ENCODE measurements around the gene PIK3CA.

Gene PIK3CA

DNA sequence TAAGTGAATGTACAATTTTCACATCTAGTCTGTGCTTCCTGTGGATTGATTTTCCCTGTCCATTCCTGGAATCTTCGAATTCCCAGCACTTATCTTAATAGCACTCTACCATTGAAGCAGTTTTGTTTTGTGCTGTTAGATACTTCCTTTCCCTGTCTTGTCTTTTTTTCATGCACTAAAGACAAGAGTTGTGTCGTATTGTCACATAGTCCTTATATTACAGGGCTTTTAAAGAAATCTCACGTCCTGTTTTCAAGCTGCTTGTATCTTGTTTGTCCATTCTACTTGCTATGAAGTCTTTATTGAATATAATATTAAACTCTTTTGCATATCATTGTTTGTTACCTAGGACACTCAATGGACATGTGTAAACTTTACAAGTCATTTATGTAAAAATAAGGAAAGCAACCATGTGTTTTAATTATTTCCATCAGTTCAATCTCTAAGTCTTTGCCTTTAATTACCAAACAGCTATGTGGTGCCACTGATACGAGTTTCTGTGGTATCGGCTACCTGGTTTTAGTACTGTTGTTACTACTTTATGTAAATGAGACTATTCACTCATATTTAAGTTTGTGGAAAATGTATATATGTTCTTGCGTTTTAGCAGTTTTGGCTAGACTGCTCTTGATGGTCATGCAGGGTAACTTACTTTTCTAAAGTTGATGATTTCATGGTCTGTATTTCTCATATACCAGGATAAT is 10.3 kb downstream of the PIK3CA start:
- DNase-seq: no peak

DNA sequence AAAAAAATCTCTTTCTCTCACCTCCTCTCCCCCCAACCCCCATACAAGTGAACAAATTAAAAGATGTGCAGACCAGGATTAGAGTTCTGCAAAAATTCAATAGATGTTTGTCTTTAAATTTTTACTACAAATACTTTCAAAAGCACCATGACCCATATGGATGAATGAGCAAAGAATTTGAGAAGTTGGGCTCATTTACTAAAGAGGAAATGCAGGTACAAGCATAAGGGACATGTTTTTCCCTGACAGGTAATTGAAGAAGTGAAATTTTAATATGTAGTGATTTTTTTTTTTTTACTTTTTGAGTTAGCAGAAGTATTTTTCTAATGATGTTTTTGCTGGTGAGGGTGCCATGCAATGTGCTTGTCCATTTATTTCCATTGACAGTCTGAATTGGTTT is 15.3 kb downstream of the PIK3CA start:
- no peak for DNase-seq

DNA sequence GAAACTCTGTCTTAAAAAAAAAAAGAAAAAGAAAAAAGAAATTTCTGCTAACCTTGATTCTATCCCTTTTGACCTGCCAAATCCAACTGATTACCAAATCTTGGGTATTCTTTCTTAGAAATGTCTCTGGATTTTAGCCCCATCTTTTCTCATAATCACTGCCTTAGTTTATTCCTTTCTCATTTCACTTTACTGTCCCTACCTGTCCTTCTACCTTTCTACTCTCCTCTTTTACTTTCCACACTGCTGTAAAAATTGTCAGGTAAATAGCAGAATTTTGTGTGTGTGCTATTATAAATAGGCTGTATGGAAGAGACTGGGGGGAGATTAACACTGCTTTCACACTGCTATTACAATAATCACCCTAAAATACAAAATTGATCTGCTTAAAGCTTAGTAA is 16.7 kb downstream of the PIK3CA start:
- no peak for DNase-seq

DNA sequence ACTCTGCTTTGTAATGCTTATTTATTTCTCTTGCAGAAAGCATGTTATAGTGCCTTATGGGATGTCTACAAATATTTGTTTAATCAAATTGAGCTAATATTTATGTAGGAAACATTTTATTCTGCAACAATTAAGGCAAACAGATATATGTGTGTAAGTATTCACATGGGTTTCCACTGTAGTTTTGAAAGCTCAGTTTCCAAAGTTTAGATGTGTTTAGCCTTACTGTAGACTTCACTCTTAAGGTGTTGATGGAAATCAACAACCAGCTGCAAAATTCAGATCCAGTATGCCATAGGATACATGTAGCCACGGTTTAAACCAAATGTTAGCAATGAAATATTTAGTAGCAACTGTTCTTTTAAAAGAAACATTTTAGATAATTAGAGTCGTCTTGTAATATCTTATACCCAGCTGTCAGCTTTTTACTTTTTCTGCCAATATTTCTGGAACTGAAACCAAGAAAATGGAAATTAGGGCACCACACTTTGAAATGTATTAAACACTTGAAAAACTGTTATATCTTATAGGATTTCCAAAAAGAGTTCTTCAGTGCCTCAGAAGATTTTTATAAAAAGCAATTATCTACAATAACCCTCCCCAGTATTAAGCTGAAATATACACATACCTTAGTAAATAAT is 18.5 kb downstream of the PIK3CA start:
- no peak for DNase-seq

DNA sequence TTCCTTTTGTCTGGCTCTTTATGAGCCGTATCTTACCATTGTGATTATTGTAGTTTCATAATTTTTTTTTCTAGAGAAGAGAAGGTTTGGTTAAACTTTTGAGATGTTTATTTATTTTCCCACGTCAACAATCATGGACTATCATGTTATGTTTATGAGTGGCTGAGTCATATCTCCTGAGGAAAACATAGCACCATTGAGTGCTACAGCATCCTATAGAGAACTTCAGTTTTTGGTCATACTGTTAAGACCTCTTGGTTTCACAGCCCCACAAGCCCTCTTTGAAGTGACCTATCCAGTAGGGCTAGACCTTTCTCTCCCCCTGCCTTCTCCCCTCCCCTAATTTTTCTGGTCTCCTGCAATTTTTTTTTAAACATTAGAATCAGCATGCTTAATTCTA is 20.8 kb downstream of the PIK3CA start:
- DNase-seq: no peak

DNA sequence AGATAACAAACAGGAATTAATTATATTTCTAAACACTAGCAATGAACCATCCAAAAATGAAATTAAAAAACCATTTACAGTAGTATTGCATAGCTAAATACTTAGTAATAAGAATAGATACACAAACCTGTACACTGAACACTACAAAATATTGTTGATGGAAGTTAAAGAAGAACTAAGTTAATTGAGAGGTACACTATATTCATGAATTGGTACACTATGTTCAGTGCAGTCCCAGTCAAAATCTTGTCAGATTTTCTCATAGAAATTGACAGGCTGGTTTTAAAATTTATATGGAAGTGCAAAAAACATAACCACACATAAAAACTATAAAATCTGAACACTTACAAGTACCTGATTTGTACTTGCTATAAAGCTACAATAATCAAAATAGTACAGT is 24.4 kb downstream of the PIK3CA start:
- DNase-seq: no peak

DNA sequence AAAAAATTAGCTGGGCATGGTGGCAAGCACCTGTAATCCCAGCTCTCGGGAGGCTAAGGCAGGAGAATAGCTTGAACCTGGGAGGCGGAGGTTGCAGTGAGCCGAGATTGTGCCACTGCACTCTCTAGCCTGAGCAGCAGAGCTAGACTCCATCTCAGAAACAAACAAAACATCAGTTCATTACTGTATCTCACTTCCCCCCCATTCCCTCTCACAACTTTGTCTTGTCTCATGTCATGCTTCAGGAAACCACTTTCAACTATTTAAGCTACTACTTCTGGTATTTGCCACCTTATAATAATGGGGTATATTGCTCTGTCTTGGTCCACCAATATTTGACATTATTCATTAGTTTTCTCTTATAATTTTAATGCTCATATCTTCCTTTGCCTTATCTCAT is 26.2 kb downstream of the PIK3CA start:
- no peak for DNase-seq

DNA sequence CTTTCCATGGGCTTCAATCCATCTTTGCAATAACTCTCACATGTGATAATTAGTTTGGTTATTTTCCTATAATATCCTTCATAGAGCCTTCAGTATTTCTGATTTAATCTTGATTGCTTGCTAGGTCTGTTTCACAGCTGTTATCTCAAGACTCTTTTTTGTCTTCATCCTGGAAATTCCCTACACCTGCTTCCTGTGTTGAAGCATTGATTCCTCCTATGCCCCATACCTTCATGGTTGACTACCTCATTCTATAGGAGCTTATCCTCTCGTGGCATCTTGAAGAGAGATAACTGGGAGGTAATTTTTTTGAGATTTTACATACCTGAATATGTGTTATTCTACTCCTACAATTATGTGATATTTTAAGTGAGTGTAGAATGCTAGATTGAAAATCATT is 26.7 kb downstream of the PIK3CA start:
- DNase-seq: no peak

DNA sequence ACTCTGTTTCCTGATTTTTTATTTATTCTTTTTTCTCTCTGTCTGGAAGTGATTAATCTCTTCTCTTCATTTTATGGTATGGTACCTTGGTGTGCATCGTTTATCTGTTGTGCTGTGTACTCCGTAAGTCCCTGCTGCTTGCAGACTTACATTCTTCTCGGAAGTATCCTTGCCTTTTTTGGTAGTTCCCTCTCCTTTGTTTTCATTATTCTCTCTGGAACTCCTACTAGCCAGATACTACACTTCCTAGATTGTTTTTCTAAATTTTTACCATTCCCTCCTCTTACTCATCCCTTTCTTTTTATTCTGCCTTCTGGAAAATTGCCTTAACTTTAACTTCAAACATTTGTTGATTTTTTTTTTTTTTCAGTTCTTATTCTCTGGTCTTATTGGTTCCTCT is 27.2 kb downstream of the PIK3CA start:
- no peak for DNase-seq

DNA sequence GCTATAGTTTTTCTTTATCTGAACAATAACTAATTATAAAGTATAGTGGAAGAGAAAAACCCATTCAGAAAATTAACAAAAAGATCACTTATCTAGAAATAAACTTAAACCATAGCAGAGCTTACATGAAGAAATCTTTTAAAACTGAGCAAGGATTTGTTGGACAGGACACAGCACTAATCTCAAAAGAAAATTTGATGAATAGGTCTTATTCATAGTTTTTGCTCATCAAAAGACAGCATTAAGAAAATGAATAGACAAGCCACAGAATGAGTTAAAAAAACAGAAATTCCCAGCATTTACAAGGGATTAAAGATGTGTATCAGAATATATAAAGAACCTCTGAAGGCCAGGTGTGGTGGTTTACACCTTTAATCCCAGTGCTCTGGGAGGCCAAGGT is 29.5 kb downstream of the PIK3CA start:
- no peak for DNase-seq

DNA sequence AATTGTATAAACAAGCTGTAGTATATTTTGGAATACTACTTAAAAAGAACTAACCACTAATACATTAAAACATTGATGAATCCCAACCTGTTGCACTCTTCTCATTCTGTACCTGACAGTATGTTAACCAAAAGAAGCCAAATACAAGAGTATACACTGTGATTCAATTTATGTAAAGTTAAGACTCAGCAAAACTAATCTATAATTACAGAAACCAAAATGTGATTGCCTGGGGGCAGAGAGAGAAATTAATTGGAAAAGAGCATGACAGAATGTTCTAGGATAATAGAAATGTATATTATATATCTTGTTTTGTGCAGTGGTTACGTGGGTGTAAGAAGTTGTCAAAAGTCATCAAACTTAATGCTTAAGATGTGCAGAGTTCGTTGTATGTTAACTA is 31.1 kb downstream of the PIK3CA start:
- no peak for DNase-seq

DNA sequence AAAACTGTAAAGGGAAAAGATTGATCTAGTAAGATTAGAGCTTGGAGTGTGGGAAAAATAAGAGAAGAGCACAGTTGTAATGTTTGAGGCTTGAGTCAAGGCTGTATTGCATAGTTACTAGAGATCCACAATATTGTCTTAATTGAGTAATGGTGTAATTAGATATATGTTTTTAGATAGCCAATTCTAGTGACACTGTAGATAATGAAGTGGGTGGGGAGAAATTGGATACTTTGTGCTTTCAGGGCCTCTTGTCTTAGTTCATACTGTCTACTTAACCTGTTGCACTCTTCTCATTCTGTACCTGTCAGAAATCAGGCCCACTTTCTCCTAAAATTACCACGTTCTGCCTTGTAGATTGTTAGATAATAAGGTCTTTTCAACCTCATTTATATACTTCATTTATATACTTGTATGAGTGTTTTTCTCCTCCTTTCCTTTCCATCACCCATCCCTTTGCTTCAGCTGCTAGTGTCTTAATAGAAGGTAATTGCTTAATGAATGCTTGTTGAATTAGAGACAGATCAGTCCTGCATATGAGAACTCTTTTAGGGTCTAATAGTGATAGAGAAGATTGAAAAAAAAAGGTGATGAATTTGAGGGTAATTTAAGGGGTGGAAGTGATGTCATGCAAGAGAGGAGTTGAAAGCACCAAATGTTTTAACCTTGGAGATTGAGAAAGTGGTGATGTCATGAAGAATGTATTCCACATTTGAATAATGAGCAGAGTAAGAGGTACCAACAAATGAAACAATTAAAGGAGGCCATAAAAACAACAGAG is 32.0 kb downstream of the PIK3CA start:
- no peak for DNase-seq

DNA sequence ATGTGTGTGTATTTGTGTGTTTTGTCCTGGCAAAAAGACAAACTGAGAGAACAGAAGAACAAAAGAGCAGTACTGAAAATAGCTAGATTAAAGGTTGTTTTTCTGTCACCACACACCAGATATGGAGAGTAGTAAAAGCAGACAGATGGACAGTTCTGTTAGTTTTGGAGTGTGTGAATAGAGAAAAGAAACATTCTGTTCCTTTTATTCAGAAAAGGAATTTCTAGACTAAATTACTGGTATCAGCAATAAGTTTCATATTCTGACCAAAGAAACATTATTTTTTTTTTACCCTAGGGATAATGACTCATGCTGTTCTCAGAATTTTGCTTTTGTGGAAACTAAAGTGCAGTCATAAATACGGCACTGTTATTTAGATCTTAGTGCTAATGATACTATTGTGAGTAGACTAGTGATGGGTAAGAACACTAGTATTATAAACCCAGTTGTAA is 32.9 kb downstream of the PIK3CA start:
- no peak for DNase-seq

DNA sequence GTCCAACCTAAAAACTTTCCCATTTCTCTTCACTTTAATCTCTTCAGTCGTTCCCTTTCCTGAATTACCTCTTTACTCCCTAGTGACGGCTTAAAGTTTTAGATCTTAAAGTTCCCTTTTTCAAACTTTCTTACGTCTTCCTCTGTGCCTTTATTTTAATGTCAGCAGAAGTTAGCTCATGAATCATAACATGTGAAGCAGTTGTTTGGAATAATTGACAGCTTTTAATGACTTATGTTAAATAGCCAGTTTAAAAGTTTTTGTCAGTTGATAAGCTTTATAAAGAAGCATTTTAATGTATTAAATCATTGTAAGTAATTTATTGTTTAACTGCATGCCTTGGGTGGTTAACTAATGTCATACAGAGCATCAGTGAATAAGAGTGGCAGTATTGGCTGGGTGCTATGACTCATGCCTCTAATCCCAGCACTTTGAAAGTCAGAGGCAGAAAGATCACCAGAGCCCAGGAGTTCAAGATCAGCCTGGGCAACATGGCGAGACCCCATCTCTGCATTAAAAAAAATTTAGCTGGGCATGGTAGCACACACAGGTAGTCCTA is 33.9 kb downstream of the PIK3CA start:
- no peak for DNase-seq

DNA sequence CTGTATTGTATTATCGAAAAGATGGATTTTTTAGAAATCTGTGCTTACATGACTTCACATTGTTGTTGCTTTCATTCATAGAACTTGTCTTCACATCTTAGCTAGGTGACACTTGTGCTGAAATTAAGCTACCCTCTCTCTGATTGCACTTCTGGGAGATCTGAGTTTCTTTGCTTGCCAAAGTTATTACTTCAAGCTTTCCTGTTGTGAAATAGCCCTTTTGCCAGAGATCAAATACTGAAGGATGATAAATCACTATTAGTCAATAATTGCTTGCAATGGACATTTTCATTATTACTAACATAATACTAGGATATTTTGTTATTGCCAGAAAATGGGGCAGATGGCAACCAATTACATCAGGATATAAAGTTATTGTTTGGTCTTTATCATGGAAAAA is 34.7 kb downstream of the PIK3CA start:
- no peak for DNase-seq

DNA sequence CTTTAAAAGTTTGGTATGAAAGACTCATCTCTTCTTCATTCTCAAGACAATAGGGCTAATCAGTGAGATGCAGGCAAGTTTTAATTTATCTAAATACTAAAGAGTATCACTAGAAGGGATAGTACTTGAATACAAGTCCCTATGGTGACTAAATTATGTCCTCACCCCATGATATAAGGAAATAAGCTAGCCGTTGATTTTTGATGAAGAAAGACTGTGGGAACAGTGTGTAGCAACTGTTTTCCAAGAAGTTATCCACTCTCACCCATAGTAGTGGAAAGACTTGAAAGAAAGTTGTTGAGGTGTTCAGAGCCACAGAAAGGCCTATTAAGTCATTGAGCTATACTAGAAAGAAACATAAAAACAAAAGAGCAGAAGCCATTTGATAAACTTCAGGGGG is 36.7 kb downstream of the PIK3CA start:
- DNase-seq: no peak

DNA sequence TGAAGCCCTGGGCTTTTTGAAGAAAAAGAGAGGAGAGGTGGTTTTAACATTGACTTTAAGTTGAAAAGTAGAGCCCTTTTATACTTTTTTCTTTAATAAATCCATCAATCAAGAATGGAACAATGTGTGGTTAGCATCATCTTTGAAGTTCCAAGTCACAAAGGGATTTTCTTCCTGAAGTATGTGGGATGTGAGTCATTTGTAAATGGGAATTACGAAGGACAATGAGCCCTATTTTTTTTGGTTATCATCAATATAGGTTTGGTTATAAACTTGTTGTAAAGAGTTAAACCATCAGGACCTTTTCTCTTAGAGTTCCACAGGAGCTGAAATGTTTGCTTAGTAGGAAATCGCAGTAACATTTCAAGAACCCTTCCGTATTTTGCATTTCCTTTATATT is 38.3 kb downstream of the PIK3CA start:
- no peak for DNase-seq

DNA sequence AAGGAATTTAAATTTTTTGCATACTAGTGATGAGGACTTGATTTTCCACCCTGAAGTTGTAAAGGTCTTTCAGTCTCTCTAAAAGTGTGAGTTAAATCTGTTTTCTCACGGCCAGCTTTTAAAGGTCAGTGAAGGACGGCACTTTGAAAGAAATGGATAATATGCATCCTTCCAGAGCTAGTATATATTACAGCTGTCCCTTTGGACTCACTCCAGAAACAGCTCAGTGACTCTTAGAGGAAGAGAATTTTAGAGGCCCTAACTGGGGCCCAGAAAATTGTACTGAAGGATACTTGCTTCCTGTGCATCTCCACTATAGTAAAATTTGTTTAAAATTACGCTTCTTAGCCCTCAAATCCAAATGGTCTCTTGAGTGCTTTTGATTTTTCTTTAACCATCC is 41.6 kb downstream of the PIK3CA start:
- DNase-seq: no peak

DNA sequence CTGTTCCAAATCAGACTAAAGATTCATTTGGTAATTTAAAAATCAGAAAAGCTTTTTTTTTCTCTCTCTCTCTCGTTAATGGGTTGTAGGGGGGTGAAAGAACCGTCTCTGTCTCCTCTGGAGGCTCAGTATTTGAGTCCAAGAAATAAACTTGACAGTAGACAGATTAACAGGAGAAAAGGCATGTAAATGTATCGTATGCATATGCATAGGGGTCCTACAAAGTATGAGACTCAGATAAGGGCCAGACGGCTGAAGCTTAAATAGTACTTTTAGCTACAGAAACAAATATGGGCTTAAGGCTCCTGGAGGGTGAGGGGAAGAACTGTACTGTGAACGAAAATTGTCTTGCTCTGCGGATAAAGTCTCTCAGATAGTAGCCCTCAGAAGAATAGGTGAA is 42.4 kb downstream of the PIK3CA start:
- no peak for DNase-seq

DNA sequence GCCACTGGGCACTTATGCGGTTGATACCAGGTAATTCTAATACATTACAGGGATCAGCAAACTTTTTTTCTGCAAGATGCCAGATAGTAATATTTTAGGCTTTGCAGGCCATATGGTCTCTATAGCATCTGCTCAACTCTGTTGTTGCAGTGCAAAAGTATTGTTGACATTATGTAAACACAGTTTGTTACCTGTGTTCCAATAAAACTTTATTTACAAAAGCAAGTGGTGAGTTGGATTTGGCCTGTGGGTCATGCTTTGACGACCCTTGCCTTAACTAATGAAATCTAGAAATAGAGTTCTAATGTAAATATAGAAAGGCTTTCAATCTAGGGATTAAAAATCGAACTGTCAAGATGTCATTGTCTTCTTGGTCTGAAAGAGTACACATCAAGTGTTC is 44.4 kb downstream of the PIK3CA start:
- no peak for DNase-seq

DNA sequence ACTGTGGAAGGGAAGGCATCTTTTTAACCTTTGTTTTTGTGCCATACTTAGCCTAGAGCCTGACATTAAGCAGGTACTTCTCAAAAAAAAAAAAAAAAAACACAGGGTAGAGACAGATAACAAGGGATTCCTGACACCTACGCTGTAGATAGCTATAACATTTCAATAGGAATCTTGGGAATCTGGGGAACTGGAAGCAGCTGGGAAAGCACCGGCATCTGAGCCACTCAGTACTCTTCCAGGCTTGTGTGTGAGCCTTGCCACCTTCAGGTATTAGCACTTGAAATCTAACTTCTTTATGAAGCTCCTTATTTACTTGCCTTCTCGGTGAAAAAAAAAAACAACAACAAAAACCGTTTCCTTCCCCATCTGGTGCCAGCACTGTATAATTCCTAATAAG is 46.8 kb downstream of the PIK3CA start:
- DNase-seq: no peak

DNA sequence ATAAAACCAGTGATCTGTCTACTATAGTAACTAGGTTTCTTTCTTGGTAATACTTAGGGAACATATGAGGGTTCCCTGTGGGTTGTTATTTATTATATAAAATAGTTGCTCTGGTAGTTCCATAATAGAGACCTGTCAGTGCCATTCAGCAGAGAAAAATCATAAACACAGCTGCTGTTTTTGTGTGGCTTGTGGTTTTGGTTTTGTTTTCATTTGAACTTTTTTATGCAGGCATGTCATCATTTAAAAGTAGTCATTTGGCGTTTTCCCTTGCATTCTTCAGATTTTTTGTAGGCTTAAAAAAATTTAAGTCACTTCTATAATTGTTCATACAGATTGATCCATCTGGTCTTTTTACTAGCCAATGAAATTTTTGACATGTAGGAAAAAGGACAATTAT is 47.9 kb downstream of the PIK3CA start:
- DNase-seq: no peak

DNA sequence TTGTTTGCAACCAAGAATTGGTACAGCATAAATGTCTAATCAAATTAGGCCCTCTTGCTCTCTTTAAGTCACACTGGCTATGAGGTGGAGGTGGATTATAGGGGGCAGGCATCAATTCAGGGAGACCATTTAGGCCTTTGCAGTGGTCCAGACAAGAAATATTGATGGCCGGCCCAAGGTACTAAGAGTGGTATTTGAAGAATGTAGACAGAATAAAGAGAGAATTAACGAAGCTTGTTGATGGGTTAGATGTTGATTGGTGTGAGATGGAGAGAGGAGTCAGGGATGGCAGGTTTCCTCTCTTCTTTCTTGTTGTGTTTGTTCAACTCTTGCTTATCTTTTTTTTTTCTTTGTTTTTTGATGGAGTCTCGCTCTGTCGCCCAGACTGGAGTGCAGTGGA is 48.5 kb downstream of the PIK3CA start:
- DNase-seq: no peak

DNA sequence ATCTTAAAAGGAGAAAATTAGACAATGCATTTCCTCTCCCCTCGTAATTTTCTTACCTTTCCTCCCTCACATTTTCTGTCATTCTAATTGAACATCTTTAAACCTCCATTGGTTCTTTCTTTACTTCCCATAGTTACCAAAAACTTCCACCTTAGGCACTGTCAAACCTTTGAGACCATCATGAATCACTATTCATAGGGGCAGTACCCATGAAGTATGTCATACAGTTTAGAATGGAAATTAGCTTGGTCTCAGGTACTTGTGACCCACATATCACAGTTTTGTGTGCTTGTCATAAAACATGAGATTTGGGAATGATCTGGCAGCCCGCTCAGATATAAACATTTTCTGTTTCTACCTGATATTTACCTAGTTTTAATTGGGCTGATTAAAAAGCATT is 52.6 kb downstream of the PIK3CA start:
- no peak for DNase-seq

Data from DMS 273 treated with DMSO at 0.1 percent for 48 hours (cell line).